GM12864 (cell line): ENCODE measurements around the gene OXT.
"Not testable (repeated sequence)": the region's sequence is repeated elsewhere in the genome, so short reads cannot be mapped to it uniquely, and the experiment has no call there.

Experiments used
- DNase-seq: peaks from one replicate; pipeline ENCODE4 v3.0.0-alpha.2; 2011; ENCODE audit warnings: low read depth
- H3K4me3 ChIP-seq: 2 replicates; pipeline ENCODE4 v1.5.1; 2011; ENCODE audit warnings: mild to moderate bottlenecking, low read depth, low read length, control low read depth
- TF ChIP-seq, protein P1 (sequence below): IDR thresholded peaks from 2 replicates; pipeline ENCODE4 v1.5.1; 2011; ENCODE audit warnings: low read depth, mild to moderate bottlenecking, moderate library complexity, low read length, control low read depth, inconsistent platforms; ENCODE audit errors: missing control alignments

Gene OXT

DNA sequence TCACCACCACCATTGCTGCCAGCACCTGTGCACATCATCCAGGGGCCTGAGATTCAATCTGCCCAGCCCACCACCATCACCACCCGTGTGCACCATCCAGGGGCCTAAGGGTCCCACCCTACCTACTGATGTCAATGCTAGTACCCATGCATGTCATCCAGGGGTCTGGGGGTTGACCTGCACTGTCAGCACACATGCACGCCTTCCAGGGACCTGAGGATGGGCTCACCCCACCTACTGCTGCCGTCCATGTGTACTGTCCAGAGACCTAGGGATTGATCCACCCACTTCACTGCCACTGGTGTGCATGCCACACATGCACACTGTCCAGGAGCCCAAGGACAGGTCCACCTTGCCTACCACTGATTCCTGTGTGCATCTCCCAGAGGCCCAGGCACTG is 11.9 kb upstream of the OXT start:
- H3K4me3 ChIP-seq = no peak overlapping the region
- no peak for DNase-seq
- TF ChIP-seq, protein P1, sequence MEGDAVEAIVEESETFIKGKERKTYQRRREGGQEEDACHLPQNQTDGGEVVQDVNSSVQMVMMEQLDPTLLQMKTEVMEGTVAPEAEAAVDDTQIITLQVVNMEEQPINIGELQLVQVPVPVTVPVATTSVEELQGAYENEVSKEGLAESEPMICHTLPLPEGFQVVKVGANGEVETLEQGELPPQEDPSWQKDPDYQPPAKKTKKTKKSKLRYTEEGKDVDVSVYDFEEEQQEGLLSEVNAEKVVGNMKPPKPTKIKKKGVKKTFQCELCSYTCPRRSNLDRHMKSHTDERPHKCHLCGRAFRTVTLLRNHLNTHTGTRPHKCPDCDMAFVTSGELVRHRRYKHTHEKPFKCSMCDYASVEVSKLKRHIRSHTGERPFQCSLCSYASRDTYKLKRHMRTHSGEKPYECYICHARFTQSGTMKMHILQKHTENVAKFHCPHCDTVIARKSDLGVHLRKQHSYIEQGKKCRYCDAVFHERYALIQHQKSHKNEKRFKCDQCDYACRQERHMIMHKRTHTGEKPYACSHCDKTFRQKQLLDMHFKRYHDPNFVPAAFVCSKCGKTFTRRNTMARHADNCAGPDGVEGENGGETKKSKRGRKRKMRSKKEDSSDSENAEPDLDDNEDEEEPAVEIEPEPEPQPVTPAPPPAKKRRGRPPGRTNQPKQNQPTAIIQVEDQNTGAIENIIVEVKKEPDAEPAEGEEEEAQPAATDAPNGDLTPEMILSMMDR = no peak

DNA sequence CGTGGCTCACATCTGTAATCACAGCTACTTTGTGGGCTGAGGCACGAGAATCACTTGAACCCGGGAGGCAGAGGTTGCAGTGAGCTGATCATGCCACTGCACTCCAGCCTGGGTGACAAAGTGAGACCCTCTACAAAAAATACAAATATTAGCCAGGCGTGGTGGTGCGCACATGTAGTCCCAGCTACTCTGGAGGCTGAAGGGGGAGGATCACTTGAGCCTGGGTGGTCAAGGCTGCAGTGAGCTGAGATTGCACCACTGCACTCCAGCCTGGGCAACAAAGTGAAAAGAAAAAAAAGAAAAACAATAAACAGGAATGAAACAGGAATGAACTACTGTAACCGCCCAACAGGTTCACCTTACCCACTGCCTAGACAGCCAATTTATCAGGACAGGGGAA is 7.3 kb upstream of the OXT start:
- H3K4me3 ChIP-seq, DNase-seq: not testable (repeated sequence)

DNA sequence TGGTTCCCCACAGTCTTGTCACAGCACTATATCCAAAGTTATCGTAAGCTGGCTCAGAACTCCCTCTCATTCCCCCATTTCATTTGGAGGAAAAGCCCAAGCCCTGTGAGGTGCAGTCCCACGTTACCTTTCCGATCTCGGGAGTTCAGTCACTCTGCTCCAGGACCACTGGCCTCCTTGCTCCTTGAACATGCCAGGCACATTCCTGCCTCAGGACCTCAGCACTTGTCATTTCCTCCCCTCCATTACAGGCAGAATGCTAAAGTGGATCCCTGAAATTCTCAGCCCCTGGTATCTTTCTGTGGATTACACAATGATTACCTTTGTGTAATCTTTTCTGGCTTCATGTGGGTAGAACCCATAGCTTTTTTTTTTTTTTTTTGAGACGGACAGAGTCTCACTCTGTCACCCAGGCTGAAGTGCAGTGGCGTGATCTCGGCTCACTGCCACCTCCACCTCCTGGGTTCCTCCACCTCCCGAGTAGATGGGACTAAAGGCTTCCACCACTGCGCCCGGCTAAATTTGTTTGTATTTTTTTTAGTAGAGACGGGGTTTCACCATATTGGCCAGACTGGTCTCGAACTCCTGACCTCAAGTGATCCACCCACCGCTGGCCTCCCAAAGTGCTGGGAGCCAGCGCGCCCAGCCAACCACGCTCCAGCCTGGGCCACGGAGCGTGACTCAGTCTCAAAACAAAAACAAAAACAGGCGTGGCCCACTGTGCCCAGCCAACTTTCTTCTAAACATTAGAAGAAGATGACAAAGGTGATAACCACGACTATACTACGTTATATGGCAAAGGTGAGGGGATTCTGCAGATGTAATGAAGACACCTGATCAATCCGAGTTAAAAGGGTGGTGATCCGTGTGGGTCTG is 4.0 kb upstream of the OXT start:
- TF ChIP-seq, protein P1 = no peak
- no peak for DNase-seq
- H3K4me3 ChIP-seq = no peak overlapping the region

GRCh38 chr20:3068075-3068474 is 3.3 kb upstream of the OXT start:
- DNase-seq = no peak
- TF ChIP-seq, protein P1 = no peak
- no peak overlapping the region for H3K4me3 ChIP-seq

GRCh38 chr20:3068986-3069900 is 2.2 kb upstream of the OXT start:
- no peak for DNase-seq
- TF ChIP-seq, protein P1 = peak; percentile 49
- no peak overlapping the region for H3K4me3 ChIP-seq

GRCh38 chr20:3070725-3071124 is 695 bp upstream of the OXT start:
- DNase-seq = no peak
- TF ChIP-seq, protein P1 = no peak
- no peak overlapping the region for H3K4me3 ChIP-seq

GRCh38 chr20:3071266-3071609 is 182 bp upstream of the OXT start:
- no peak for DNase-seq
- TF ChIP-seq, protein P1 = no peak
- H3K4me3 ChIP-seq = no peak overlapping the region
